HG02870 (cell line): ENCODE results near the gene LDLRAD4.

Experiments
- ATAC-seq: cut with Tn5 transposase; IDR thresholded peaks from one replicate; pipeline ENCODE4 v1.9.1; 2021; ENCODE audit warnings: mild to moderate bottlenecking, moderate library complexity; ENCODE audit not compliant: unreplicated experiment

LDLRAD4 gene

DNA sequence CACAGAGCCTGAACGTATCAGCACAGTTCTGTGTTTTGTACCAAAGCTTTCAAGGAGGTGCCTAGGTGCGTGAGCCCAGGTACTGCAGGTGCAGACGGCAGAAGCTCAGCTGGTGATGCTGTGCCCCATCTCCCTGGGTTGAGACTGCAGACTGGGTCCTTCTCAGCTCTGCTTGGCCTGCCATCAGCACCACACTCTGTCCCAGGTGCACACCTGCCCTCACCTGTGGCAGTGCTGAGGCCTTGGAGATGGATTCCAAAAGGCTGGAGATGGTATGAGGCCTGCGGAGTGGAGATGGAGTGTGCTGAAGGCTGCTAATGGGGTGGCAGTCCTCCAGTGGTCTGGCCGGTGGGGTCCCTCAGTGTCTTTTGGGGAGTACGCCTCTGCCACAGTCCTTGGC lies 9.3 kb downstream of the LDLRAD4 start:
- ATAC-seq = no peak

DNA sequence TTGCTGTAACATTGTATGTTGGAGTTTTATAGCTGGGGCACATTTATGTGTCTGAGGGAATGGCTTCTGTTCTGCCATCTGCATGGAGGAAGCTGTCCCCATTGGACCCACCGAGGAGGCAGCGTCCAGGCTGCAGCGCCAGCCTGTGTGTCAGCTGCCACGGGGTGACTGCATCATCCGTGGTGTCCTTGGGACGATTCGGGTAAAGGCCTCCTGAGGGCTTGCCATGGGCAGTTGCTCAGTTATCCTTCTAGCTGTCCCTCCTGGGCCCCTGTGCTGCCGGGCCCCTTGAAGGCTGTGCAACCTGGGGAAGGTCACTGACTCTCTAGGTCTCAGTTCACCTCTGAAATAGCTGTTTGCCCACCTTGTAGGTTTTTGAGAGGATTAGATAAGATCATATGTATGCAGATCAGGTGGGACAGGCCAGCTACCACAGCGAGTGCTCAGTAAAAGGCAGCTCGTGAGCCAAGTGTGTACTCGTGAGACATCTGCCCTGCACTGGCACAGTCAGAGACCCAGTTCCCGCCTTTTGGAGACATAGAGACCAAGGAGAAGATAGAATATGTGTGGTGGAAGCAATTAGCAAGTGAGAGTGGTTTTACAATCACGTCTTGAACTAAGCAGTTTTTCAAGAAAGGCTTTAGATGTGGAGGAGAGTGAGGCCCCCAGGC lies 10.6 kb downstream of the LDLRAD4 start:
- no peak for ATAC-seq

DNA sequence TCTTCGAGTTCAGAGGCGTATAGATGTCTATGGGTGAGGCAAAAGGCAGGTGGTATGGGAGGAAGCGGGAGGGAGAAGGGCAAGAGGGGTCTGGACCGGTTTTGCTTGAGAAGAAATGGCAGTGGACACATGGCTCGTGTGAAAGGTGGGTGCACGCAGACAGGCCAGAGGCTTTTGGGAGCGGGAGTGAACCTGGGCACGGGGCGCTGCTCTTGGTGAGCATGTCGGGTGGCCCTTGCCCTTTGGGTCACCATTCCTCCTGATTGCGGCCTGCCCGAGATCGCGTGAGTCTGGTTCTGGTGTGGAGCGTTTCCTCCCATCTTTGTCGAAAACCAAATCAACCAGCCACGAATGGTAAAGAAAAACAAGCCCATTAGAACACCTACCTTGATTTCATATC lies 12.6 kb downstream of the LDLRAD4 start:
- ATAC-seq = no peak

DNA sequence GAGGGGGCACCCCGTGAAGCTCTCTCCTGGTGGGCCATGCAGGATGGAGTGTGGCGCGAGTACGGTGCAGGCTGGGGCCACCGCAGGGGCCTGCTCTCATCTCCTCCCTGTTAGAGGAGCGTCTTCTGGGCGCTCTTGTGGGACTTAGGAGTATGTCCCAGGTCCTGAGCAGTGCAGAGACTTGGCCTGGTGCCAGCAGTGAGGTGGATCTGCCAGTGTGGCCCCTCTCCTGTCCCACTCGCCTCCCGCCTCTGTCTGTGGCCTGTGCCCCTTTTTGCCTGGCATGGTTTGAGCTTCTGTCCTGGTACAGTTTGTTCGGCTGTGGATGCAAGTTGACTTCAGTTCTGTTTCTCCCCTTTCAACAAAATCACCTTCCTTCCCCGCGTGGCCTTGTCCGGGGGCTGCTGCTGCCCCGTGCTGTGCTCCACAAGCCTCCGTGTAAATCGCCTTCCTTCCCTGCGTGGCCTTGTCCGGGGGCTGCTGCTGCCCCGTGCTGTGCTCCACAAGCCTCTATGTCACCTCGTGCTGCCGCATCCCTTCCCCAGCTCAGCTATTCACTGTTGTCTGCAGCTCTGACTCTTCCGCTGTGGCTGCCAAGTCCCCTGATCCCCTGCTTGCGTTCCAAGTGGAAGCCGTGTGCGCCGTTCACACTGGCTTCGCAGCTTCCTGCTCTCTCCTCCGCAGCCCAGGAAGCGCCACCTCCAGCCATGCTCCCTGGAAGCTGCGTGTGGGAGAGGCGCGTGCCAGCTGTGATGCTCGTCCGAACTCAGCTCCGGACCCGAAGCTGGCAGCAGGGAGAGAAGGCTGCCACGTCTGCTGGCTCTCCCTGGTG lies 13.7 kb downstream of the LDLRAD4 start:
- ATAC-seq = no peak

DNA sequence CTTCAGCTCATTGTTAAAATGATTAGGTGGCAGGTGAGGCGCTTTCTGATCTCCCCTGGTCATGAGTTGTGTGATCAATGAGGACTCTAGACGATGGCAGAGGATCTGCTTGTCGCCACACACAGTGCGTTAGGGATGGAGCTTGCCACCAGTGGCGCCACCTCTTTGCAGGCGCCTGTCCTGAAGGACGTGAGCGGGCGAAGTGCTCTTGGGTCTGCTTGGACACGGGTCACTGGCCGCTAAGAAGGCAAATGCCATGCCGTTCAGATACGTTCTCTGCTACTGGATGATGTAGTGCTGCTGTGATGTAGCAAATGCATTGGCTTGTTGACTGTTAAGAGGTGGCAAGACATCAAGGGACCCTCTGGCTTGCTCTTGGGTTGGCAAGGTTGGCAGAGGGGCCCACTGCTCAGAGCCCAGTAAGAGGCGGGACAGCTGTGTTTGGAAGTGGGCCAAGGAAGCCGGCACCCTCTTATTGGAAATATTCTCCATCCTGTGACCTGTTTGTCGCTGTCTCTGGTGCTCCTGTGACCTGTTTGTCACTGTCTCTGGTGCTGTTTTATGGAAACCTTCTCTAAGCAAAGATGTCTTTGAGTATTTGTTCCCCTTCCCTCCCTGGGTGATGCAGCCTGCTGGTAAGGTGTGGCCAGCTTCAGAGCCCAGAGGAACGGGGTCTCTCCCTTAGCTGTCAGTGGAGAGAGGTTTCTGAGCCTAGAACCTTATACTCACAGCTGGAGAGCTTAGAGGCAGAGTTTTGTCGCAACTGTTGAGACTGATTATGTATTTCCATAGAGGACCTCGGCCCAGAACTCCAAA lies 14.6 kb downstream of the LDLRAD4 start:
- ATAC-seq = no peak

DNA sequence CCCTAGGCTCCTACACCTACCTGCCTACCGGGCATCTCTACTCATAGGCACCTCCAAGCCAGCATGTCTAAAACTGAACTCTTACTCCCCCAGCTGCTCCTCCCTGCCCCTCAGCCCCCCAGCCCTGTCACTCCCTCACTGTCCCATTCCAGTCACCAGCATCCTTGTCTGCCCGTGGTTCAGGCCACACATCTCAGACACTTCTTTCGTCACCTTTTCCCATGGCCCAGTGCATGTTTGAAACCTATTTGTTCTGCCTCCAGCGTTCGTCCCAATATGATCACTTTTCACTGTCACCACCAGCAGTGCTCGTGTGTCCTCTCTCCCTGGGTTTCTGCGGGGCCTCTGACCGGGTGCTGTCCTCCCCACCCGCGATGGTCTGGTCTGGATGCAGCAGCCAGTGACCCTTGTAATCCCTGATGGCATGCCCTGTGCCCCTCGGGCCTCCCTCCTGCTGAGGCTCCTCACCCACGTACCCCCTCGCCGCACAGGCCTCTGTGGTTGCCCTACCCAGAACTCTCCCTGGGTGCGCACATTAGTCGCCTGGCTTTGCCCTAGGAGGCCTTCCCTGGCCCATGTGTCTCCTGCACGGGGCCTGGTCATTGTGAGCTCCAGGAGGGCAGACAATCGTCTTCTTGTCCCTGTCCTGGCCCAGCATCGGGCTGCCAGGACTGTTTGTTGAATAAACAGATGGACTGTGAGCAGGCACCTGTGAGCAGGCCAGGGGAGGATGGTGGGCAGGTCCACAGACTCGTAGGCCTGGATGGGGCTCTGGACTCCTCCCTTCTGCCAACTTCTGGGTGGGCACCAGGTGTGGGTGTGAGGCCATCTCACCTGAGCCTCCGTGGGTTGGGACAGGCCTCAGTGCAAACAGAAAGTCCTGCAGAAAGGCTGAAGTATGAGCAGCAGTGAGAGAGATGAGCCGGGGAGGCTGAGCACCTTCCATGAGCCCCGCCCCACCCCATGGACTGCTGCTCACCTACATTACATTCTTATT lies 15.5 kb downstream of the LDLRAD4 start:
- ATAC-seq = no peak

DNA sequence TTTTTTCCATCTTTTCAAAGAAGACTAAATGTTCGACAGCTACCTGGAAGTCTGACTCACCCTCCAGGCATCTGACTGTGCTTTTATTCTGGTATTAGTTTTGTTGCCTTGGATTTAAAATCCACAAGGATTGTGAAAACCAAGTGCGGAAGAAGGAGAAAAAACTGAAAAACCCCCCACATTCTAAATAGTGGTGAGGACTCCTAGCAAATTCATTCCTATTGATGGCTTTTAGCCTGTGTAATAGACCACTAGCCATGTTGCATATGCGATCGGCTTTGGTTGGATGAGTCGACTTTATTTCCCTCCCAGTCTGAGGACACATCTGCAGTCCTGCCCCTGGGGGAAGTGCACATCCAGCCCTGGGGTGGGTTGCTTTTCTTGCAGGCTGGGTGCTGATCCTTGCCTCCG lies 16.9 kb downstream of the LDLRAD4 start:
- ATAC-seq = no peak

DNA sequence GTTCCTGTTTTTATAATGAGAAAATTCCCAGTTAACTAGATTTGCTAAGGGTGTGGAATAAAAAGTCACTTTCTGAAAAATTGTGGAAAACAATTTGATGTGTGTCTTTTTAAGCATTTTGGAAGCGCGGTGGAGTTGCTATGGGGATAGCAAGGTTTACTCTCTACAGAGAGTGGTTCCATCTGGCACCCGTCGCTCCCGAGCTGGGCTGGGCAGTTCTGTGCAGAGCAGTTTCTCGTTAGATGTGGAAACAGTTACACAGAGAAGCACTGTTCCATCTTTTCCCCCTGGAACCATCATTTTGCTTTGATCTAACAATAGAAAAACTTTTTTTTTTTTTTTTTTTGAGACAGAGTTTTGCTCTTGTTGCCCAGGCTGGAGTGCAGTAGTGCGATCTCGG lies 17.4 kb downstream of the LDLRAD4 start:
- no peak for ATAC-seq

GRCh38 chr18:13236411-13236810 lies 17.9 kb downstream of the LDLRAD4 start:
- ATAC-seq = no peak

DNA sequence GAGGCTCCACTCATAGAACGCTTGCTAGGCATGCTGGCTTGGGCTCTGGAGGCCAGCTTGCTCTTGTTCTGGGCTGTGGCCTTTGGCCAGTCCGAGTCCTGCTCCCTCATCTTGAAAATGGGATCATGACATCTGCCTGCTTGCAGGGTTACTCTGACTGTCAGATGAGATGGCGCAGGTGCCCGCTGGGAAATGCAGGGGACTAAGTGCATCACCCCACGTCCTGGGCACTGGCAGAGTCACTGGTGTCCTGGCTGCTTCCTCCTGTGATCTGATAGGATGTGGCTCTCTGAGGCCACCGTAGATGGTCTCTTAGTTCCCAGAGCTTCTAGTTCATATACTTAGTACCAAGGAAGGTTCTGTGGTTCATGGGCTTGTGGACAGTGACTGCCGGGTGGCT lies 18.5 kb downstream of the LDLRAD4 start:
- ATAC-seq = no peak

- no peak for ATAC-seq
Observed at GRCh38 chr18:13237641-13238040, 19.1 kb downstream of the LDLRAD4 start.

DNA sequence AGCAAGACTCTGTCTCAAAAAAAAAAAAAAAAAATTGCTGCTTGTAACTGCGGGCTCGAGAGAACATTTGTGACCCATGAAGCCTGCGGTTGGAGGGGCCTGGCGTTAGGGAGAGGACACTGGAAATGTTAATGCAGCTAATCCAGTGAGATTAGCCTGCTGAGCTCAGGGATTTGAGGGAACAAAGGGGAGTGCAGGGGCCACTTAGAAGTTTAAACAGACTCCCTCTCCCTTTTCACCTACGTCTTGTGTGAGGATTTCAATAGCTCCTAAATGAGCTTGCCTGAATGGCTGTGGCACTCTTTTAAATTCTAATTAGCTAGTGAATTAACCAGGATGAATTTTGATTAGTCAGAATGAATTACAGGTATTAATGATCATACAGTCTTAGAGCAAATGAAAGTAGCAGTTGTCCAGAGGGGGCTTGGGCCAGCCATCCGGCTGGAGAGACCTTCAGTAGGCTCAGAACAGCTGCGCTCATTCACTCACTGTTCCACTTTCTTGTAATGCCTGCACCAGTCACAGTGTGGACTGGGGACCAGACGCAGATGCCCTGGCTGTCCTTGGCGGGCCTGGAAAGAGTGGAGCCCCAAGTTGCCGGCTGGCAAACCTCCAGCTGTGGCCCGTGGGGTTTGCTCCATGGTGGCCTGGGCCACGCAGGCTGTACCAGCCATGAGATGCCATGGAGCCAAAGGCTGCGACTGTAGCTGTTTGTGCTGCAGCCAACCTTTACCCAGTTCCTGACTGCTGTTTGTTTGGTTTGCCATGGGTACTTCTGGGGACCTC lies 20.8 kb downstream of the LDLRAD4 start:
- ATAC-seq = no peak

DNA sequence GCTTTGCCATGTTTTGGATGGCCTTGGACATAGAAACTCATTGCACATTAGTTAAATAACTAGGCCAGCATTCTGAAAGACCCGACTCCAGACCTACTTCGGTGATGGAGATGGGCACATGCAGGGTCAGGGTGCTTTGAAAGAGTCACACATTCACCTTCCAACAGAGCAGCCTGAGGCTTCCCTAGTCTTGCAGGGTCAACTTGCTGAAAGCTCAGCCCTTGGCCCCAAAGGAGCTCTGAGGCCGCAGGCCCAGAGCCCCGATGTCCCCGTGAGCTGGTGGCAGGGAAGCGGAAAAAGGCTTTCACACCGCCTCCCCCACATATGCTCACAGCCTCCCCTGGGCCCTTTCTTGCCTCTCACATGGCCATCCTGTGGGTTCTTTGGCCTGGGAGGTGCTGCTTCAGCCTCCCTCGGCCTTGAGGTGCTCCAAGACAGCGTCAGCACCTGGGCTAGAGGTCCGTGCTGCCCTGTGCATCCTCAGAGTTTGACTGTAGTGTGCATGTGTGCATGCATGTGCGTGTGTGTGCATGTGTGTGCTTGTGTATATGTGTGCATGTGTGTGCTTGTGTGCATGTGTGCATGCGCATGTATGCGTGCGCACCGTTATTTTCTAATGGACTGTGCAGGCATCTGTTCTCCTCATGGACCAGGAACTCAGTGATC lies 21.6 kb downstream of the LDLRAD4 start:
- ATAC-seq = no peak

- no peak for ATAC-seq
Observed at GRCh38 chr18:13241083-13241892, 22.7 kb downstream of the LDLRAD4 start.

DNA sequence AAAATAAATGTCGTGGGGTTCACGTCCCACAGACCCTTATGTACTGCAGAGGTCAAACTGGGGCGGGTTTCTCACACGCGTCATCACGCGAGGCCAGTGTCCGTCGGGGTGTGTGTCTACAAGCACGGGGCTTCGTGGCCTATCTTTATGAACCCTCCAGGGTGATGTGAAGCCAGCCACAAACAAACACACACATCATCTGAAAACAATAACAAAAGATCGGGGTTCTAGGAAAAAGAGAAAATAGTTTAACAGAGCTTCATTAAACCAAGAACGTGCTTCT lies 23.3 kb downstream of the LDLRAD4 start:
- no peak for ATAC-seq

DNA sequence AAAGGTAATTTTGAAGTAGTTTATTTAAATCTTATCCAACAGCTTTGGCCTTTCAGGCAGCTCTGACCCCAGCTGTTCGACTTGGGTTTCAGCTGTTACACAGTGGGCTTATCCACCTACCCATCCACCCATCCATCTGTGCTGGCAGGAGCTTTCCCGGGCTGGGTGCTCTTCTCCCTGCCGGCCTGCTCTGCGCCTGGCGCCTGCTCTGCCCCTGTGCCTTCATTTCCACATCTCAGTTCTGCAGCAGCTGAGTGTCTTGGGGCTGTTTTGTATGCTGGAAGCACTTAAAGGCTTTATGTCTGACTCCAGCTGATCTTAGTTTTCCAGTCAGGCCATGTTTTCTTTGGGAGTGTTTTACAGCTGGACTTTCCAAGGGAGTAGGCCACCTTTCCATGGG lies 24.2 kb downstream of the LDLRAD4 start:
- ATAC-seq = no peak

DNA sequence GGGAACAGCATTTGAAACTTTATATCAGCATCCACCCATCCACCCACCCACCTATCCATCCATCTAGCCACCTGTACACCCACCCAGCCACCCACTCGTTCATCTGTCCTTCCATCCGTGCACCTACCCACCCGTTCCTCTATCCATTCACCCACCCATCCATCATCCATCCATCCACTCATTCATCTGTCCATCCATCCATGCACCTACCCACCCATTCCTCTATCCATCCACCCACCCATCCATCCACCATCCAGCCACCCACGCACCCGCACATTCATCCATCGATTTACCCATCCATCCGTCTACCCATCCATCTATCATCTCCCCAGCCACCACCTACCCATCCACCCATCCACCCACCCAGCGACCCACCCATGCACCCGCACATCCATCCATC lies 24.8 kb downstream of the LDLRAD4 start:
- no peak for ATAC-seq

GRCh38 chr18:13244135-13244534 lies 25.6 kb downstream of the LDLRAD4 start:
- no peak for ATAC-seq
